Fibroblast of skin of right biceps (primary cell): ENCODE data around the gene AK8.

Experiments
- DNase-seq: peaks from one replicate; pipeline ENCODE4 v3.0.0-alpha.2; 2013

AK8 gene

DNA sequence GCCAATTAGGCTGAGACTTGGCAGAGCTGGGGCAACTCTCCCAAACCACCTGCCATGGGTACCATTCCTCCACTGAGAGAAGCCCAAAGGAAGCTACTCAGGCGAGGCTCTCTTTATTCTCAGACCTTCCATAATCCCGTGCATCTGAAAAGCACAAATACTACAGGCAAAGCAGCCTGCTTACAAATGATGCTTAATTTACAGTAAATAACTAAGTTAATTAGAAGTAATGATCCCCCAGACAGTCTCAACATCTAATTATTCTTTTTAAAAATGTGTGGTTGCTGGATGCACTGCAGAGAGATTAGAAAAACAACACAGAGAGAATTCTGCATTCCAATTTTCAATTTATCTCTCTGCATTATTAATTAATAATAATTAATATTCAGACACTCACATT is 53.1 kb downstream of the AK8 start:
- no peak for DNase-seq

GRCh38 chr9:132824151-132824550 is 53.9 kb downstream of the AK8 start:
- no peak for DNase-seq

DNA sequence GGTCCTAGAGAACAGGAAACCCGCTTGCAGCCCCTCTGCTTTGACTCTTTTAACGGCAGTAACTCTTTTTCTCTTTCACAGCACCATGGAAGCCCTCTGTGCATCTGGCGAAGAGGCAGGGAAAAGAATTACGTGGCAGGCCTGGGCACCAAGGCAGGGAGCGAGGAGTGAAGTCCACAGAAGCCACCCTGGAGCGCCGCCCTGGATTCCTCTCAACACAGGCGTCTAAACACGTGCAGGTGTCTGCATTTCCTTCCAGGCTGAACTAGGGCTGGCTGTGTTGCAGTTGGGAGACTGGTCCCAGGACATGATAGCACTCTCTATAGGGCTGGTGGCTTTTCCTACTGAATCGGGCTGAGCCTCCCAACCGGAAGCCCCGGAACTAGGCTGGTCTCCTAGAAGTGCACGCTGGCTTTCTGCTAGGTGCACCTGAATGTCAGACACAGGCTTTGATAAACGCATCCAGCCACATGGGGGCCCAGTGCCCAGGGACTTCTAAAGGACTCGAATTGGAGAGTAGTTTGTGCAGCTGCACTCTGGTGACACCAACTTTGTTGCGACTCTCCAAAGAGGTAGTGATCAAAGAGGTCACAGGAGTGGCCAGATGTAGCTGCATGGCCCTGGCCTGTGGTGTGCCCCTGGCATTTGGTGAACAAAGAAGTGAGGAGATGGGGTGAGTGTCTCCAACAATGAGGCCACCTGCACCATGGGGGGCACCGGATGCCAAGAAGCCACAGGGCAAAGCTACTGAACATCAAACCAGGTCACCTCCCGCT is 54.5 kb downstream of the AK8 start:
- no peak for DNase-seq

DNA sequence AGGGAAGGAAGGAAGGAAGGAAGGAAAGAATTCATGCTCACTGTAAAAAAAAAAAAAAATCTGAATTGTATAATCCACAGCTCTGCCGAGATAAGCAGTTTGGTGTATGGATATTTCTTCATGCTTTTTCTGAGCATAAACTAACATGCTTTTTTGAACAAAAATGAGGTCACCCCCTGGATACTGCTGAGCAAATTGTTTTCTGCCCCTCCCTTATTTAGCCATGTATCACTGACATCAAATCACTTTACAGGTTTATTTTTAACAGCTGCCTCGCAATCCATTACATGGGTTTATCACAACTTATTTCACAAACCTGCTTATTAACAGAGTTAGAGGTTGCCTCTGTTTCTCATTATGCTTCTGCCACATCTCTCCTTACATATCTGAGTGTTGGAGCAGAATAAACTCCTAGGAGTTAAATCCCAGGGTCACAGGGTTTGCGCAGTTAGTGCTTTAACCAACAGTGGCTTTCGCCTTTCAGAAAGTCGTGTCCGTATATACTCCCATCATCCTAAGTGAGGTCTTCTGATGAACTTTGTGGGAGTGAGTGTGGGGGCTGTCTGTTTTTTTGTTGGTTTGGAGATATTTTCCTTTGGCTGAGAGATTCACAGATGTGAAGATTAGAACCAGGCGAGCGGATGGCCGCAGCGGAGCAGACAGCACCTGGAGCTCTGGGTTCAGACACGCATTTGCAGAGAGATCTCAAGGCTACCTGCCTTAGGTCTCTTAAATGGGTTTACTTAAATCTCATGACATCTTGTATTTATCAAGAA is 57.7 kb downstream of the AK8 start:
- no peak for DNase-seq

DNA sequence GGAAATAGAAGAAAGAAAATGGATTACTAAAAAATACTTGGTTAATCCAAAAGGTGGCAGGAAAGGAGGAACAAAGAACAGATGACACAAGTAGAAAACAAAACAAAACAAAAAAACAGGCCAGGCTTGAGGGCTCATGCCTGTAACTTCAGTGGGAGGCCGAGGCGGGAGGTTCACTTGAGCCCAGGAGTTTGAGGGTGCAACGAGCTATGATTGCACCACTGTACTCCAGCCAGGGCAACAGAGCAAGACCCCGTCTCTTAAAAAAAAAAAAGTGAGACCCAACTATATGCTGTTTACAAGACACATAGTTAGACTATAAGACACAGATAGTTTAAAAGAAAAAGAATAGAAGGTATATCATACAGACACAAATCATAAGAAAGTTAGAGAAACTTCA is 59.5 kb downstream of the AK8 start:
- no peak for DNase-seq

DNA sequence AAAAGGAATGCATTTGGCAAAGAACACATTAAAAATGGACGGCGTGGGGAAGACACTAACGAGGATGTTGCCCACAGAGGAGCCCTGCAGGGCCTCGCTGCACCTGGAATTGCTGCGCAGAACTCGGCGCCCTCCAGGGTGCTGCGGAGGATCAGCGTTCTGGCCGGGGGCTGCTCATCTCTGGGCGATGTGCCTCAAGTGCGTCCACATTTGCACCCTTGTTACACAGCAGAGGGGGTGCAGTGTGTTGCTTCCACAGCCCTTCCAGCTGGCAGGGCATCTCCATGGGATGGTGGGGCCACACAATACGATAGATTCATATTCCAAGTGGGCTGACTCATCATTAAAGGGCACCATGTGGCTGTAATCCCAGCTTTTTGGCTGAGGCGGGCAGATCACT is 63.1 kb downstream of the AK8 start:
- DNase-seq: no peak

DNA sequence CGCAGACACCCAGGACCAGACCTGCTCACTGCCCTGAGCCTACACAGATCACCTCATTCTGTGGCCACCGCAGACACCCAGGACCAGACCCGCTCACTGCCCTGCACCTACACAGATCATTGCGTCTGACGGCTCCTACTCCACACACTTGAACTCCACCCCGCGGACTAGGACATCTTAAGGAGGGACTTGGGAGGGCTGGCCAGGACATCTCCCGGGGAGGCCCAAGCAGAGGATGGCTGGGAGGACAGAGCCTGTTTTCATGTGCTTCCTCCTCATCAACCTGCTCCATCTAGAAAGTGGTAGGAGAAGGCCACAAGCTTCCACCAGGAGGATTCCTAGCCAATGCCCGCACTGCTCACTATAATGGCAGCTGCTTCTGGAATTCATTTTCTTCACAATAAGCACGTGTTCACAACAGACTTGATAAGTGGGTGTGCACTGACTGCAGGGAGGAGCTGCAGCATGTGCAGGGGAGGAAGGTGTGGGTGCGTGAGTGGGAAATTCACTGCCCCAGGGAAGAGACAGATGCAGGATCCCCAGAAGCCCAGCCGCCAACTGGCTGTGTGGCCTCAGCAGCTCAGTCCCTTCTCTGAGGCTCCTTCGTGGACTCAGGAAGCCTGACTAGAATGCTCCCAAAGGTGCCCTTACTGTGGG is 64.8 kb downstream of the AK8 start:
- no peak for DNase-seq

DNA sequence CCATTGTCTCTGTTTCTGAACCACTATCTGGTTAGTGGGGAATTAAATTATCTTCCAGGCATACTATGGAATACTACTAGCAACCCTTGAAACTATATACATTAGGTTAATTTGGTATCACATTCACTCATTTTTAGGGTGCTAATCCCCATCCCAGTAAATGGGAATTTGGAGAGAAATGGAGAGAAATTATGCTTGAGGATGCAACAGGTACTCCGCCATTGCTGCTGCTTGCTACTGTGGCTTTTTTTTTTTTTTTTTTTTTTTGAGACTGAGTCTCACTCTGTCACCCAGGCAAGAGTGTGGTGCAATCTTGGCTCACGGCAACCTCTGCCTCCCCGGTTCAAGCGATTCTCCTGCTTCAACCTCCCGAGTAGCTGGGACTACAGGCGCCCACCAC is 66.1 kb downstream of the AK8 start:
- no peak for DNase-seq

GRCh38 chr9:132810314-132810713 is 67.8 kb downstream of the AK8 start:
- DNase-seq: no peak

DNA sequence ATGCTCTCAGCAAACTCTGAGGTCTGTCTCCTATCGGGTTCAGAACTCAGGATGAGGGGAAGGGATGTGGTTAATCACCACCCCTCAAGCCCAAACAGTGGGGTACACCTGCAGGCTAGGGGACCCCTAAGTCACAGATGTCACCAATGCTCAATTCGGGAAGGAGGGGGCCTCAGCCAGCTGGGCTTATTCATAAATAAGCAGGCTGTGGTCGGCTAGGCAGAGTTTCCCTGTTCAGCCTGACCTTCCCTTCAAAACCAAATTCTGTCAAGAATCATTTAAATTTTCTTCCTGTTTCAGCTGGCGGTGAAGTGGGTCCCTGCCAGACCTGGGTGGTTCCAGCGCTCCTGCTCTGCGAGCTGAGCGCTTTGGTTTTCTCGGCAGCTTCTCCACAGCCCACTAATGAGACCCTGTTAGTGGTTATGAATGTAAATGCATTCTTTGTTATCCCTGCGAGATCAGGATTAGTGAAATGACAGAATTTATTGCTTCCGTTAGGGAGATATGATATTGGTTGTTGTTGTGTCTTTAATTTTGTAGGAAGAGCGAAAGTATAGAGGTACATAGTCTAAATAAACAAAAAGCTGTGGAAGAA is 68.3 kb downstream of the AK8 start:
- no peak for DNase-seq

DNA sequence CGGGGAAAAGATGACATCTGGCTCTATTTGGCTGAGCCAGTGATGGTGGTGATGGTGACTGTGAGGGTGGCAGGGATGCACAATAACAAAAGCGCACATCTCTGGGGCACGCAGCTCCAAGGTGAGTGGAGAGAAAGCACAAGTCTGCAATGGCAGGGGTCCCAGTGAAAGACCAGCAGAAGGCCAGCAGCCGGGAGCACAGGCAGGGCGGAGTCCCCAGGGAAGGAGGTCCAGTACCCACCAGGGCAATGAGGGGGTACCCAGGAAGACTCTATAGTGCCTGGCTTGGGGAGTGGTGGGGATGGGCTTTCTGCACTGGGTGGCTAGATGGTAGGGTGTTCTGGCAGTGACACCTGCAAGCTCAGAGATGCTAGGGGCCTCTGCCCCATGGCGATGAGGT is 69.4 kb downstream of the AK8 start:
- no peak for DNase-seq

DNA sequence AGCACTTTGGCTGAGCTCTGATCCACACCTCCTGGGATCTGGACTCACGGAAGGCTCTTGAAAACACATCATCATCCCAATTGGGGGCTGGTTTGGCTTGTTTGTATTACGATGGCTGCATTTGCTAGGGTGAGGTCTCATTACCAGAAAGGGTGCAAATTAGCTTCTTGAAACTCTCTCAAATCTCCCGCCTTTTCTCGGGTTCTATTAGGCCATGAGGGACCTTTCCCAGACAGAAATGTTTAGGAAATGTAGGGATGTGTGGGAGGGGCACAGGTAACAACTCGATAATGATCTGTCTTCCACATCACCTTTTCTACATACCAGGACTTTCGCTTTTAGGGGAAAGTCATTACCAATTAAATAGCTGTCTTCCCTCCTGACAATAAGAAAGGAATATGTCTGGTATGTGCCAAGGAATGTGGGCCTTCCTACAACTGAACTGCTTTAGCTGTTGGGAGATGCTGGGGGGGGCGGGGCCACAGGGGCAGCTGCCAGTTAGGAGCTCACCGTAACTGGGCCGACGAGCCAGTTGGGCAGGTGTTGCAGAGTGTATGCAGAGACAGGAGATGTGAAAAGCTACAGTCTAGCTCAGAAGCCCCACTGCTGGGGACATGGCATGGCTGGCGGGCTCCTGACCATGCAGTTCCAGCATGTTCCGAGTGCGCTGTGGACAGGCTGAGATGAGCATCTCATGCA is 71.2 kb downstream of the AK8 start:
- DNase-seq: peak; percentile 15

- no peak for DNase-seq
Measured at GRCh38 chr9:132806306-132806705, 71.8 kb downstream of the AK8 start.

GRCh38 chr9:132804576-132805295 is 73.3 kb downstream of the AK8 start:
- DNase-seq: no peak

DNA sequence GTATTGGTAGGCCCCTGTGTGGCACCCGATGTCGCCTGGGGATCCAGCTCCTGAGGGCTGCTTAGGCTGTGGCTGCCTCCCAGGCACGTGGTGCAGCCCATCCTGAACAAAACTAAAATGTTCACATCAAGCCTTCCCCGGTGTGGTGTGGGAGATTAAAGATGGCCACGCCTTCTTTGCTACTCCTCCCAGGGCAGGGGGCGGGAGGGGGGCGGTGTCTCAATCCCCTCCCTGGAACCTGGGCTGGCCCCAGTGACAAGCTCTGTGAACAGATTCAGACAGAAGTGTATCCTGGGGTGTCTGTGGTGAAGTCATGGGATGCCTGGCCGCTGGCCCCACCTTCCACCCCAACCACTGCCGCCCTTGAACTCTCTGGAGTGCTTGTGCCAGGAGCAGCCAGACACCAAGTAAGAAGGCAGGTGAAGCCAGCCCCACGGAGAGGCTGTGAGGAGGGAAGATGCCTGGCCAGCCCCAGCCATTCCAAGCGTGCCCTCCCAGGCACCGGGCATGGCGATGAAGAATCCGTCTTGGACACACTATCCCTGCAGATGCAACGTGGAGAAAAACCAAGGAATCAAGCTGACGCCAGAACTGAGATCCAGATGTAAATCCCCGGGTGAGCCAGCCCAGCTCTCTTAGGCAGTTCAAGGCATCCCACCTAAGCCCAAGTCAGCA is 75.8 kb downstream of the AK8 start:
- no peak for DNase-seq

DNA sequence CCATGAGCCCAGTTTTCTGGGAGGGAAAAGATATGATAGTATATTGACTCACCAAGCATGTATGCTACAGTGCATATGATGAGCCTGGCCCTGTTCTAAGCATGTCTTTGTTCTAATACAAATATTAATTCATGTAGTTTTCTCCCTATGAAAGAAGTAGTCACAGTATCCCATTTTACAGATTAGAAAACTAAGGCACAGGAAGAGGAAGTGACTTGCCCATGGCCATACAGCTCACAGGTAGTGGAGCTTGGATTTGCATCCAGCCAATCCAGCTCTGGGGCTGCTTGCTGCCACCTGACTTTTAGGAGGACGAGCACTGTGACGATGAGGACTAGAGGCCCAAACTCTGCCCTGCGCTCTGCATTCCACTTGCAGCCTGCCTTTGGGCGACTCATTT is 76.4 kb downstream of the AK8 start:
- no peak for DNase-seq

- peak; percentile 44 for DNase-seq
Measured at GRCh38 chr9:132800038-132800648, 77.9 kb downstream of the AK8 start.

DNA sequence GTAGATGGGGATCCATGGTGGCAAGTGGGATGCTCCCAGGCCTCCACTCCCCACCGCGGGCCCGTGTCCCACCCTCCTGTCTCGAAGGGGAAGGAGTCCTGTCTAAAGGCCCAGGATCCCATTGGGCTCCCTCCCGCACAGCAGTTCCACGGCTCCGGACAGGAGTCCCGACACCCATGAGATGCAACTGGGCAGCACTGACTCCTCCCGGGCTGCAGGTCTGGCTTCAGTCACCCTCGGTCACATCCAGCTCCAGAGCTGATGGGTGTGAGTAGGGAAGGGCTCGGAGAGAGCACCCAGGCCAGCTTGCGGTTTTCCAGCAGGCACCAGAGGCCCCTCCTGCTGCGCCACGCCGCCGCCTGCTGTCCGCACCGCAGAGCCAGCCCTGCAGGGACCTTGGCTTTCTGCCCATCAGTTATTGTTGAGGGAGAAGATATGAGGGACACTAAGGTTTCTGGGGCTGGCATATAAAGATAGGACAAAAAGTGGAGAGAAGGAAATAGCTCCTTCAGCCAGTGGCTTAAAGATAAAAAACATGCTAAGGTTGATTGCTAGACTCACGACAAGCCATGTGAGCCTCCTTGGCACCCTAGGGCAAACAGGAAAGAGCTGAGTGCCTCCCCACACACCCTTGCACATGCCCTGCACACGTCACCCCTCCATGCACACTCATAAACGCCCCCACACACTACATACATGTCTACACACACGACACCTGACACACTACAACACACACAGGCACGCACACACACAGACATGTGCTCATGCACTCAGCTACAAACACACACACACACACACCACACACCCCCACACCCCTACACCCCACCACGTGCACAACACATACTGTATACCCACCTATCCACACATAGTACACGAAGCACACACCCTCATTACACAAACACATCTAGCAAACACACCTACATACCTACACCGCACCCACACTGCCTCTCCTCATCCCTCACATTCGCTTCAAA is 79.0 kb downstream of the AK8 start:
- no peak for DNase-seq

- no peak for DNase-seq
Measured at GRCh38 chr9:132797861-132798659, 80.0 kb downstream of the AK8 start.
